HG02852 (cell line): ENCODE measurements around the gene TMEM171.

ENCODE experiments used
- ATAC-seq: cut with Tn5 transposase; IDR thresholded peaks from one replicate; pipeline ENCODE4 v1.9.1; 2021; ENCODE audit warnings: mild to moderate bottlenecking, moderate library complexity; ENCODE audit not compliant: unreplicated experiment

TMEM171 gene

GRCh38 chr5:73151766-73152410 is 31.5 kb downstream of the TMEM171 start:
- ATAC-seq = no peak

GRCh38 chr5:73152411-73153388 is 32.3 kb downstream of the TMEM171 start:
- no peak for ATAC-seq

GRCh38 chr5:73153513-73153912 is 33.1 kb downstream of the TMEM171 start:
- ATAC-seq = no peak

GRCh38 chr5:73154208-73155006 is 34.0 kb downstream of the TMEM171 start:
- ATAC-seq = no peak

- no peak for ATAC-seq
These were observed 35.2 kb downstream of the TMEM171 start for GRCh38 chr5:73155271-73156222.

GRCh38 chr5:73157414-73158303 is 37.3 kb downstream of the TMEM171 start:
- no peak for ATAC-seq

- no peak for ATAC-seq
These were observed 37.9 kb downstream of the TMEM171 start for GRCh38 chr5:73158313-73158712.

GRCh38 chr5:73160239-73160671 is 39.9 kb downstream of the TMEM171 start:
- ATAC-seq = no peak

GRCh38 chr5:73170522-73170921 is 50.1 kb downstream of the TMEM171 start:
- no peak for ATAC-seq

- ATAC-seq = no peak
These were observed 51.1 kb downstream of the TMEM171 start for GRCh38 chr5:73171495-73171894.

- no peak for ATAC-seq
These were observed 52.6 kb downstream of the TMEM171 start, which contains the start of gene TMEM174 for GRCh38 chr5:73172951-73173350. Gene TMEM174, plus strand, starts transcription at chr5:73173193. Its CDS starts 51 bp downstream, at chr5:73173244.

- no peak for ATAC-seq
These were observed 53.9 kb downstream of the TMEM171 start for GRCh38 chr5:73174100-73174815.

GRCh38 chr5:73176250-73176649 is 55.9 kb downstream of the TMEM171 start:
- no peak for ATAC-seq

- ATAC-seq = no peak
These were observed 57.9 kb downstream of the TMEM171 start for GRCh38 chr5:73178265-73178664.

GRCh38 chr5:73179730-73180129 is 59.4 kb downstream of the TMEM171 start:
- no peak for ATAC-seq

GRCh38 chr5:73180566-73180965 is 60.2 kb downstream of the TMEM171 start:
- ATAC-seq = no peak
